Activated CD4-positive, alpha-beta T cell treated with anti-CD3 and anti-CD28 coated beads, Interleukin-2, amount 10 ng/mL, durations not matched to agents 7 days and 5 days (primary cell): ENCODE measurements around the gene LEO1. TPM values are rescaled to one million over a fixed set of nuclear protein-coding genes. Genes with fewer than 3 reads are reported as not detected.

Experiments
- CTCF ChIA-PET: fragments of 350-600 bp; sonication (Branson Sonifier 250); formaldehyde crosslinking; loops from one replicate; lab custom pipeline; 2021; ENCODE audit warnings: antibody characterized with exemption; lab: Charles Lee
- POLR2A ChIA-PET: fragments of 350-600 bp; sonication (Branson Sonifier 250); formaldehyde crosslinking; loops from one replicate; lab custom pipeline; 2021; ENCODE audit warnings: antibody characterized with exemption; lab: Charles Lee
- DNase-seq: peaks from one replicate; pipeline ENCODE4 v3.0.0-alpha.2; 2020
- H3K27ac Mint-ChIP-seq: one replicate; pipeline ENCODE4 v1.8.0; 2021; ENCODE audit warnings: mild to moderate bottlenecking, moderate library complexity, mixed read lengths
- H3K27me3 Mint-ChIP-seq: one replicate; pipeline ENCODE4 v1.8.0; 2021; ENCODE audit warnings: mixed read lengths
- H3K36me3 Mint-ChIP-seq: one replicate; pipeline ENCODE4 v1.8.0; 2021; ENCODE audit warnings: low read depth, mixed read lengths
- H3K4me1 Mint-ChIP-seq: one replicate; pipeline ENCODE4 v1.8.0; 2021; ENCODE audit warnings: mixed read lengths
- H3K4me3 Mint-ChIP-seq: one replicate; pipeline ENCODE4 v1.8.0; 2021; ENCODE audit warnings: mild to moderate bottlenecking, moderate library complexity, mixed read lengths
- H3K9me3 Mint-ChIP-seq: one replicate; pipeline ENCODE4 v1.8.0; 2021; ENCODE audit warnings: mixed read lengths
- total RNA-seq, 2 experiments: library from RNA; stranded (reverse); gene quantifications; one replicate each; pipeline ENCODE4 v1.2.3, GENCODE V29; 2021

LEO1 gene
- total RNA-seq, 2 experiments from 2014 or later, result 32.0 to 34.4 TPM

DNA sequence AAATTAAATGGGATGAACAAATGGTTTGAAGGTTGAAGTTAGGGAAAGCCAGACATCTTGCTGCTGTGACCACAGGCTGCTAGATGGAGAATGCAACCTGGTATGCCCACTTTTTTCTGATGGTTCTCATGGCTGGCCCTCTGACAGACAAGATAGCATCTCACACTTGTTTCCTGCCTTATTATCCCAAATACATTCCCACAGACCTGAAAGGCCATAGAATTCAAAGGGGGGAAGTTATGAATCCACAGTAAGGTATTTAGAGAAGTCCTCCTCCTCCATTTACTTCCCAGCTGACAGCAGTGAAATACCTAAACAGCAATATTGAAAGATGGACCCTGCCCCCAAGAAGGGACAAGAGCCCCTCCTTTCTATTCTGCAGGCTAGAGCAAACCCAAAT lies 32.4 kb downstream of the LEO1 start:
- DNase-seq, result no peak
- no peaks in the 10 kb centered on the region for H3K27me3 Mint-ChIP-seq
- H3K4me3 Mint-ChIP-seq, result no peak overlapping the region
- no peaks in the 10 kb centered on the region for H3K9me3 Mint-ChIP-seq
- POLR2A ChIA-PET, result no interaction called here
- H3K27ac Mint-ChIP-seq, result no peak overlapping the region
- peaks cover 8% of the 10 kb centered on the region for H3K4me1 Mint-ChIP-seq
- CTCF ChIA-PET, result interaction anchor here (1.2 kb wide), 1 partner anchor 260 kb away, joined by 4 read pairs; no protein-coding TSS in a partner anchor
- peaks cover 44% of the 10 kb centered on the region for H3K36me3 Mint-ChIP-seq

DNA sequence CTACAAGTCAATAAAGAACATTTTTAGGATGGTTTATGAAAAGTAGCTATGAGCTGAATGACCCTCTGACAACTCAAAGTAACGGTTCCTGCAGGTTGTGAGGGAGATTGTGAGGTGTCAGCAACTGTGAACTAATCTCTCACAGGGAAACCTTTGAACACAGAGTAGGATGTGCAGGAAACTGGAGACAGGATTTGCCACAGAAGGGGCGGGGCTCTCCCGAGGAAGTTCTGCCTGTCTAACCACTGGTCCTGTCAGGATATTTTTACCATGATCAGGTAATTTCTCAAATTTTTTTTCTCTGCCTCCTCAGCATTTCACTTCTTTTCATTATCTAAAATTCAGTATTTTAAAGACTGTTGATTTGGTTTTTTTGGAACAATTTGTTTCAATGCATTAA lies 33.3 kb downstream of the LEO1 start:
- Mint-ChIP-seq H3K27me3 (no peaks in the 10 kb centered on the region), H3K36me3 (peaks cover 40% of the 10 kb centered on the region), H3K9me3 (no peaks in the 10 kb centered on the region), H3K4me3 (no peak overlapping the region), H3K27ac (no peak overlapping the region), H3K4me1 (peaks cover 8% of the 10 kb centered on the region)
- ChIA-PET POLR2A (interaction anchor here (0.7 kb wide), 1 partner anchor 235 kb away, joined by 3 read pairs; no protein-coding TSS in a partner anchor), CTCF (no interaction called here)
- no peak for DNase-seq

DNA sequence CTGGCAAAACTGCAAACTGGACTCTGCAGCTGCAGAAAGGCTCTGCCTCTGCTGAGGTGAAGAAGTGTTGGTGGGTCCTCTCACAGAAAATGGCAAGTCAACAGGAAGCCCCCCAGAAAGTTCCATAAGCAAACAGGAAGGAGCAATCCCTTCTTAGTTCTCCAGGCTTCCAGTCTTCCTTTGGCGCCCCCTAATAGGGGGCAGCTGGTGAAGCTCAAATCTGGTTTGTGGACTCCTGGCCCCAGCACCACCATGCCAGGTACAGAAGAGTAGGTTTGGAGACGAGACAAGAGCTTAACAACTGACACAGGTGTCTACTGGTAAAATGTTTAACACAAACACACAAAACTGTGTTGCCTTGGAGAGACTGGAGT lies 35.5 kb downstream of the LEO1 start:
- Mint-ChIP-seq H3K4me1 (peaks cover 8% of the 10 kb centered on the region), H3K27me3 (no peaks in the 10 kb centered on the region), H3K4me3 (no peak overlapping the region), H3K36me3 (peaks cover 26% of the 10 kb centered on the region), H3K27ac (peak overlapping the region; percentile 43), H3K9me3 (no peaks in the 10 kb centered on the region)
- no peak for DNase-seq
- ChIA-PET CTCF (interaction anchor here (1.3 kb wide), 1 partner anchor 19 kb away, joined by 3 read pairs; no protein-coding TSS in a partner anchor), POLR2A (interaction anchor here (0.6 kb wide), 1 partner anchor 12 kb away, joined by 3 read pairs; no protein-coding TSS in a partner anchor)

DNA sequence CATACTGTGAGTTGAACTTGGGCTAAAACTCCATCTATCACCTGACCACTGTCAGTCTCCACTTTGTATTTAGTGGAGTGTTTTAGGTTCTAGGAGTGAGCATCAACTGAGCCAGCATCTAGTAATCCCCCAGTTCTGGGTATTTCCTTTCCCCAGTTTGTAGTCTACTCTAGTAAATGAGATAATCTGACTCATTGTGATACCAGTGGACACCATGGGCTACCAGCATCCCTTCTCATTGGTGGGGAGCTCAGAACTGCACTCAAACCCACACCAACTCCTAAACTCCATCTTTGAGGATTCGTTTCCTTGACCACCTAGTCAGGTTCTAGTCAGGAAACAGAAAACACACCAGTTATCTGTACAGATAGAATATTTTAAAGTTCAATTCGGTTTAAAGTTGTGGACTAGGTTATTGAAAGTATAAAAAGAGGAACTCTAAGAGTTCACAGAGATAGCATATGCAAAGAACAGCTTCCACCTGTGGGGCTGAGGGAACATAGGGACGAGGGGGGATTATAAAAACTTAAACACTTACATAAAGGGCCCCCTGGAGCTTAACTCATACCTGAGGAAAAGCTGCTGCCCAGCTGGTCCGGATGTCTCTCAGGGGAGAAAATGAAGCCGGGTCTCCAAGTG lies 36.0 kb downstream of the LEO1 start:
- Mint-ChIP-seq H3K36me3 (peaks cover 27% of the 10 kb centered on the region), H3K4me1 (peaks cover 8% of the 10 kb centered on the region), H3K27me3 (no peaks in the 10 kb centered on the region), H3K4me3 (no peak overlapping the region), H3K9me3 (no peaks in the 10 kb centered on the region), H3K27ac (peak overlapping the region; percentile 37)
- POLR2A ChIA-PET, result no interaction called here
- DNase-seq, result no peak
- CTCF ChIA-PET, result interaction anchor here (1.0 to 1.3 kb wide), 2 partner anchors 15 to 18 kb away, joined by 3 read pairs; no protein-coding TSS in a partner anchor

DNA sequence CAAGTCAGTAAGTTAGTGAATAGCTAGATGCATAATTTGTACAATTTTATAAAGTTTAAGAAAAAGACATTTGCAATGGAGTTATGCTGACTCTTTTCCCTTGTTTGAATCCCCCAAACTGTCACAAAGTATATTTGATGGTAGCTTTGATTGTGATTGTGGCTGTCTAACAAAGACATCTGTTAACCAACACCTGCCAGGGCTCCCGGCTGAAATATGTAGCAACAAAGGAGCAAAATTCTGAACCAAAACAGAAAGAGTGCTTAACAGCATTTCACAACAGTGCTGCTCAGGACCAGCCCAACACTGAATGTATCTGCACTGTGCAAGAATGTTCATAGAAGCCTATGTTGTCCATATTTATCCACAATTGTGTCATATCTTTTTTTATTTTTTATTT lies 39.4 kb downstream of the LEO1 start:
- CTCF ChIA-PET, result interaction anchor here (0.6 kb wide), 1 partner anchor 901 kb away, joined by 4 read pairs; no protein-coding TSS in a partner anchor
- POLR2A ChIA-PET, result no interaction called here
- no peak overlapping the region for H3K4me3 Mint-ChIP-seq
- H3K27me3 Mint-ChIP-seq, result no peaks in the 10 kb centered on the region
- no peak for DNase-seq
- no peaks in the 10 kb centered on the region for H3K9me3 Mint-ChIP-seq
- peaks cover 24% of the 10 kb centered on the region for H3K36me3 Mint-ChIP-seq
- no peak overlapping the region for H3K27ac Mint-ChIP-seq
- H3K4me1 Mint-ChIP-seq, result peaks cover 8% of the 10 kb centered on the region

DNA sequence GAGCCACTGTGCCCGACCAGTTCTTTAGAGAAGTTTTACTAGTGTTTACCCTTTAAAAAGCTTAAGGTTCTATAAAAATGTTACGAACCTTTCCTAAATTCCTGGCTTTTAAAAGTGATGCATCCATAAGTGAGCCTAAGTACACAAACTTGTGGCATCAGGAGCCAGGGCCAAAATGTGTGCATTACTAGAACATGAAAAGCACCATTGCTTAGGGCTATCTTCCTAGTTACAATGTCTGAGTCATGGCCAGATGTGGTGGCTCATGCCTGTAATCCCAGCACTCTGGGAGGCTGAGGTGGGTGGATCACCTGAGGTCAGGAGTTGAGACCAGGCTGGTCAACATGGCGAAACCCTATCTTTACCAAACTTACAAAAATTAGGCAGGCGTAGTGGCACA lies 39.9 kb downstream of the LEO1 start:
- Mint-ChIP-seq H3K27ac (no peak overlapping the region), H3K4me1 (peaks cover 8% of the 10 kb centered on the region), H3K4me3 (no peak overlapping the region), H3K36me3 (peaks cover 23% of the 10 kb centered on the region), H3K9me3 (no peaks in the 10 kb centered on the region), H3K27me3 (no peaks in the 10 kb centered on the region)
- ChIA-PET POLR2A (no interaction called here), CTCF (interaction anchor here (0.6 kb wide), 1 partner anchor 29 kb away, joined by 6 read pairs; no protein-coding TSS in a partner anchor)
- DNase-seq, result no peak

DNA sequence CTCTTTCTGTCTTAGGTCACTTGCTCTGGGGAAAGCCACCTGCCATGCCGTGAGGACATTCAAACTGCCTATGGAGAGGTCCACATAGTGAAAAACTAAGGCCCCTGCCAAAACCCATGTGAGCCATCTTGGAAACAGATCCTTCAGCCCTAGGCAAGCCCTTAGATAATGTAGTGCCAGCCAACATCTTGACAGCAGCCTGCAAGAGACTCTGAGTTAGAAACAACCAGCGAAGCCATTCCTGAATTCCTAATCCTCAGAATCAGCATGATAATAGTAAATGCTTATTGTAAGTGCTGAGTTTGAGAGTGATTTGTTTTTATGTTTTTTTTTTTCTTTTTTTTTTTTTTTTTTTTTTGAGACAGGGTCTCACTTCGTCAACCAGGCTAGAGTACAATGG lies 40.6 kb downstream of the LEO1 start:
- no peaks in the 10 kb centered on the region for H3K9me3 Mint-ChIP-seq
- H3K27me3 Mint-ChIP-seq, result no peaks in the 10 kb centered on the region
- H3K36me3 Mint-ChIP-seq, result peaks cover 20% of the 10 kb centered on the region
- H3K27ac Mint-ChIP-seq, result no peak overlapping the region
- no peak for DNase-seq
- H3K4me3 Mint-ChIP-seq, result no peak overlapping the region
- ChIA-PET CTCF (interaction anchor here (0.6 to 1.3 kb wide), 2 partner anchors 16 to 29 kb away, joined by 6 to 7 read pairs; no protein-coding TSS in a partner anchor), POLR2A (no interaction called here)
- peaks cover 8% of the 10 kb centered on the region for H3K4me1 Mint-ChIP-seq

DNA sequence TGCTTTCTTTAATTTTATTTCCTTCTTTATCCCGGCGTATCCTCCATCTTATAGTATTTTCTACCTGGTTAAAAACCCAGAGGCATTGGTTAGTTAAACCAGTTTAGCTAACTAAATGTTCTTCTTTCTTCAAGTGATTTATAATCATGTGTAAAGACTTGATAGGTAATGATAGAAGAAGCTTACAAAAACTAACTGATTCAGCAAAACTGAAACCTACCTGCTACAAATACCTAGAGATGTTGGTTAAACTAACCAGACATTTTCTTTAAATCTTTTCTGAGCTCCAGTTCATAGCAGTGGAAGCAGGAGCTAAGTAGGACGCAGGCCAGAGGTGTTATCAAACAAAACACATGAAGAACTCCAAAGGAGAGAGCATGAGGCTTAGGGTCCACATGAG lies 44.8 kb downstream of the LEO1 start:
- Mint-ChIP-seq H3K27ac (no peak overlapping the region), H3K36me3 (peaks cover 21% of the 10 kb centered on the region), H3K9me3 (no peaks in the 10 kb centered on the region), H3K4me3 (no peak overlapping the region), H3K4me1 (no peaks in the 10 kb centered on the region), H3K27me3 (no peaks in the 10 kb centered on the region)
- ChIA-PET POLR2A (no interaction called here), CTCF (interaction anchor here (2.0 kb wide), 1 partner anchor 22 kb away, joined by 9 read pairs; no protein-coding TSS in a partner anchor)
- DNase-seq, result no peak

DNA sequence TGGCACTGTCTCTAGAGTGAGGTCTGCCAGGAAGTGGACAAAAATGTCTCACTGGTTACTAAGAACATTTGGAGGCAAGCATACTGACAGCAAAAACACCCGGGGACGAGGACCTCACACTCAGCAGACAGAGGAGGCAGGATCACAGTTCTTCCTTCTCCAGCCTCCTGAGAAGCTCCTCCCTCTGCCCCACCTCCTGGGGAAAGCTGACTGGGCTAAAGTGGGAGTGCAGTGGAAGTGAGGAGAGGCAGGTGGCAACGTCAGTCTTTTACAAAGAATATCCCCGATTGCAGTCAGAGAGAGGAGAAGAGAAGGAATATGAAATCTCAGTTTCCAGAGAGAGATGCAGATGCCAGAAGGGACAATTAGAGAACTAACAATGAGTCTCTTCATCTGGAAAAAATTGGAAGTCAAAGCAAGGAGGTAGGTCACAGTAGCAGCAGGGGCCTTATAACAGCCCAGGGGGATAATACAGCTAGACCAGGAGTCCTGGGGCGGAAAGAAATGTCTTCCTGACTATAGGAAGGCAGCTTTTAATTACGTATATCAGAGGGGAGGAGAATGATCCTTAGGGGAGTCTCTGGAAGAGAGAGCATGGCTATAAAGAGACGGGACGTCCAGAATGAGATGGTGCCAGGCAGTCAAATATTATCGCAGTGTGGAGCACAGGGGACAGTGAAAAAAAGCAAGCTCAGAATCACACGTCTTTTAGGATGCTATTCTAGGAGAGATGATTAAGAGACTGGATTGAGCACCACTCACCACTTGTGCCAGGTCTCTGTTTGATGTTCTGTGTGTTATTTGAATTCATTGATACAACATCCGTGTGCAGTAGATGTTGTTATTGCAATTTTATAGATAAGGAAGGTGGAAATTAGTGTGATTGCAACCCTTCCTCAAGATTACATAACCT lies 47.2 kb downstream of the LEO1 start:
- Mint-ChIP-seq H3K27ac (peak overlapping the region; percentile 21), H3K4me1 (no peaks in the 10 kb centered on the region), H3K27me3 (no peaks in the 10 kb centered on the region), H3K4me3 (no peak overlapping the region), H3K36me3 (peaks cover 22% of the 10 kb centered on the region), H3K9me3 (no peaks in the 10 kb centered on the region)
- ChIA-PET CTCF (interaction anchor here (0.6 to 1.2 kb wide), 2 partner anchors 11 to 40 kb away, joined by 3 read pairs; no protein-coding TSS in a partner anchor), POLR2A (interaction anchor here (0.6 kb wide), 1 partner anchor 12 kb away, joined by 3 read pairs; no protein-coding TSS in a partner anchor)
- no peak for DNase-seq

DNA sequence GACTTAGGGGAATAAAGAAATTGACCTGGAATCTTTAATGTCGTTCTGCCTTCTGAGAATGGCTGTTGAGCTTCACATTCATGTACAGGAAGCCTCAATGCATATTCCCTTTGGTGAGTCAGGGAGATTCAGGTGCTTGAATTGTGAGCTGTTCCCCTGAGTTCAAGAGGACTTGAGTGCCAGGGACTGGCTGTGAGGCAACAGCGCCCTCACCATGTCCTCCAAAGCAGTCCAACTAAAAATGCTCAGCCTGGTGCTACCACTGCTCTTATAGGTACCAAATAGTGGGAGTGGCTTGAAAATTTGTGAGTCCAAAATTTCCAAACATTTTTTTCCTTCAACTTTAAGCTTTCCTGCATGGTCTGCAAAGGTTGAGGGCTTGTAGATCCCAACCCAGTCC lies 54.1 kb downstream of the LEO1 start:
- H3K27ac Mint-ChIP-seq, result no peak overlapping the region
- H3K9me3 Mint-ChIP-seq, result no peaks in the 10 kb centered on the region
- no peak for DNase-seq
- POLR2A ChIA-PET, result no interaction called here
- no peaks in the 10 kb centered on the region for H3K4me1 Mint-ChIP-seq
- H3K27me3 Mint-ChIP-seq, result no peaks in the 10 kb centered on the region
- H3K4me3 Mint-ChIP-seq, result no peak overlapping the region
- CTCF ChIA-PET, result interaction anchor here (1.1 to 1.3 kb wide), 2 partner anchors 18 to 74 kb away, joined by 3 read pairs; no protein-coding TSS in a partner anchor
- peaks cover 16% of the 10 kb centered on the region for H3K36me3 Mint-ChIP-seq

DNA sequence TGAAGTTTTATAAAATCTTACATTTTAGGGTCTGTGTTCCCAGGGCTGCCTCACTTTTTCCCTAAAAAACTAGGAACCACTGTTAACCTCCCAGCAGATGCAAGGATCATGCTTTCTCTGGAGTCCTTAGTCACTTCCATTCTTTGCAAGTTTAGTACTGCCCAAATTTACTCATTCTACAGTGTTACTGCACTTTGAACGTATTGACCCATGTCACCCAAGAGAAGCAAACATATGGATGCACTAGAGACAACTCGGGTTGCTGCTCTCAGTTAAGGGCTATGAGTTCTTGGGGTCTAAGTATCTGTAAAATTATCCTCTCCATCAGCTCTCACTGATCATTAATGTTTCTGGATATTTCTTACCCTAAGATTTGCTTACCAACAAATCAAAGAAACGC lies 59.0 kb downstream of the LEO1 start:
- H3K36me3 Mint-ChIP-seq, result peaks cover 29% of the 10 kb centered on the region
- no peaks in the 10 kb centered on the region for H3K27me3 Mint-ChIP-seq
- peaks cover 1% of the 10 kb centered on the region for H3K4me1 Mint-ChIP-seq
- no peak overlapping the region for H3K27ac Mint-ChIP-seq
- ChIA-PET POLR2A (no interaction called here), CTCF (no interaction called here)
- no peak overlapping the region for H3K4me3 Mint-ChIP-seq
- no peaks in the 10 kb centered on the region for H3K9me3 Mint-ChIP-seq
- no peak for DNase-seq

DNA sequence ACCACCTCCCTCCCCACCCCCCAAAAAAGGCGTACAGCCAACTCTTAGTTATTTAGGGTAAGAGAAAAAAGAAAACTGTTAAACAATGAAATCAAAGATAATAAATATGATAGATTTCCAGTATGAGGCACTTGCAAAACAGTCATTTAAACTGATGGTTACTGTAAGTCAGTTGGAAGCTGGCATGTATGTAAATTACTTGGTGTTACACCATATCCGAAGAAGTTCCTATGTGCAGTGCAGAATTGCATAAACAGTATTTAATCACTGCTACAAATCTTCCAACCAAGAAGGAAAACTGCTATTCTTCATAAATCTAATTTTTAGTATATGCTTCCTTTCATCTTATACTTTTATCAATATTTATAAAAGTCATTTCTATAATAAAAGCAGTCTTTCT lies 62.0 kb downstream of the LEO1 start:
- H3K9me3 Mint-ChIP-seq, result no peaks in the 10 kb centered on the region
- no peak for DNase-seq
- no peak overlapping the region for H3K4me3 Mint-ChIP-seq
- H3K4me1 Mint-ChIP-seq, result peaks cover 1% of the 10 kb centered on the region
- ChIA-PET CTCF (no interaction called here), POLR2A (no interaction called here)
- H3K27ac Mint-ChIP-seq, result no peak overlapping the region
- no peaks in the 10 kb centered on the region for H3K27me3 Mint-ChIP-seq
- peaks cover 30% of the 10 kb centered on the region for H3K36me3 Mint-ChIP-seq
